SK-N-MC (cell line): ENCODE results near the gene CCDC66.
A peak's percentile ranks its signal among the peaks of the same experiment; 100 is the strongest.
"Not testable (repeated sequence)": the region's sequence is repeated elsewhere in the genome, so short reads cannot be mapped to it uniquely, and the experiment has no call there.

ENCODE experiments used
- DNase-seq: peaks from one replicate; pipeline ENCODE4 v3.0.0-alpha.2; 2011; ENCODE audit warnings: low read depth, low spot score
- H3K27ac ChIP-seq: fragments of 200-600 bp; sonication (generic); 2 replicates; pipeline ENCODE4 v1.5.1; 2016; ENCODE audit warnings: mixed run types
- H3K36me3 ChIP-seq: fragments of 200-600 bp; sonication (generic); 2 replicates; pipeline ENCODE4 v1.6.1; 2017; ENCODE audit warnings: antibody characterized with exemption, low read length, mixed read lengths; ENCODE audit not compliant: insufficient read depth
- H3K4me3 ChIP-seq: fragments of 200-600 bp; sonication (generic); 2 replicates; pipeline ENCODE4 v1.5.1; 2016
- H3K9ac ChIP-seq: fragments of 200-600 bp; sonication (generic); 2 replicates; pipeline ENCODE4 v1.8.0; 2017; ENCODE audit warnings: mixed run types, mixed read lengths; ENCODE audit not compliant: insufficient read length
- H3K9me3 ChIP-seq: fragments of 200-600 bp; sonication (generic); 2 replicates; pipeline ENCODE4 v1.6.1; 2017; ENCODE audit warnings: low read depth, mild to moderate bottlenecking, antibody characterized with exemption, low read length, moderate library complexity, mixed read lengths
- EZH2 ChIP-seq: fragments of 200-600 bp; sonication (generic); IDR thresholded peaks from one replicate; pipeline ENCODE4 v1.6.1; 2017; ENCODE audit warnings: antibody characterized with exemption
- FOXP2 ChIP-seq: optimal IDR thresholded peaks from 2 replicates; pipeline ENCODE3; 2011; ENCODE audit warnings: mild to moderate bottlenecking, moderate library complexity; ENCODE audit not compliant: insufficient read depth; ENCODE audit errors: extremely low read length, control extremely low read depth
- POLR2AphosphoS5 ChIP-seq: IDR thresholded peaks from 2 replicates; pipeline ENCODE4 v1.6.1; 2012; ENCODE audit warnings: mild to moderate bottlenecking, low read depth, low read length, borderline replicate concordance

The CCDC66 gene

GRCh38 chr3:56556908-56557830, at the start of gene CCDC66:
Gene CCDC66 (plus strand): TSS chr3:56557175. CDS start chr3:56557243, 68 bp downstream.
- Histone ChIP-seq H3K27ac (peak within 1 kb of the TSS; percentile 59; the same call in 1 of the 2 replicates), H3K9me3 (no peaks in the 10 kb centered on the region), H3K4me3 (peak within 1 kb of the TSS; percentile 78), H3K9ac (peak within 1 kb of the TSS; percentile 78), H3K36me3 (peaks cover 9% of the 10 kb centered on the region)
- TF ChIP-seq POLR2AphosphoS5 (peak; percentile 90), FOXP2 (no peak), EZH2 (no peak)
- no peak for DNase-seq

DNA sequence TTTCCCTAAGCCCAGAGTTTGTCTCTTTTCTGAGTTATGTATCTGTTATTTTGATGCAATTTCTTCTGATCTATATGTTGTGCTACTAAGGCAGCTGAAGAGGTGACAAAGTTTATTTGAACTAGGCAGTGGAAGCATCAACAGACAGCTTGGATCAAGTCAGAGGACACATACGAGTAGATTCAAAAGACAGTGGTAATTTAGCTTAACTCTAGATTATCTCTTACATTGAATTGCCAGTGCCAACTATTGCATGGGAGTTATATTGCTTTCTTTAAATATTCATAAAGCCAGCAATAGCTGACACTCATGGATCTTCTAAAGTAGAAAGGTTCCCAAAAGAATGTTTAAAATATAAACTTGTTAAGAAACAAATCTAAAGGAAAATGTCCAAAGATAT, 37.3 kb upstream of the CCDC66 start:
- Histone ChIP-seq H3K9me3 (no peaks in the 10 kb centered on the region), H3K4me3 (no peak overlapping the region), H3K9ac (no peak overlapping the region), H3K27ac (no peak overlapping the region), H3K36me3 (no peaks in the 10 kb centered on the region)
- DNase-seq: no peak
- no peak for TF ChIP-seq EZH2
- TF ChIP-seq POLR2AphosphoS5: no peak
- TF ChIP-seq FOXP2: no peak

- Histone ChIP-seq H3K36me3 (no peaks in the 10 kb centered on the region), H3K9ac (no peak overlapping the region), H3K4me3 (no peak overlapping the region), H3K27ac (no peak overlapping the region), H3K9me3 (no peaks in the 10 kb centered on the region)
- no peak for DNase-seq
- TF ChIP-seq FOXP2: no peak
- no peak for TF ChIP-seq POLR2AphosphoS5
- no peak for TF ChIP-seq EZH2
Observed at GRCh38 chr3:56522374-56522773, 34.6 kb upstream of the CCDC66 start.

- DNase-seq: no peak
Observed at GRCh38 chr3:56525291-56525690, 31.7 kb upstream of the CCDC66 start.

GRCh38 chr3:56536735-56537134, 20.2 kb upstream of the CCDC66 start:
- no peak for DNase-seq
- no peaks in the 10 kb centered on the region for H3K36me3 ChIP-seq
- H3K27ac ChIP-seq: no peak overlapping the region
- no peaks in the 10 kb centered on the region for H3K9me3 ChIP-seq
- H3K4me3 ChIP-seq: no peak overlapping the region
- TF ChIP-seq POLR2AphosphoS5: no peak
- no peak for TF ChIP-seq EZH2
- TF ChIP-seq FOXP2: no peak
- H3K9ac ChIP-seq: no peak overlapping the region

More at GRCh38 chr3:56525291-56525690, 31.7 kb upstream of the CCDC66 start:
- no peaks in the 10 kb centered on the region for H3K9me3 ChIP-seq
- no peak for TF ChIP-seq FOXP2
- no peak for TF ChIP-seq POLR2AphosphoS5
- TF ChIP-seq EZH2: no peak
- no peak overlapping the region for H3K9ac ChIP-seq
- H3K27ac ChIP-seq: no peak overlapping the region
- no peaks in the 10 kb centered on the region for H3K36me3 ChIP-seq
- H3K4me3 ChIP-seq: no peak overlapping the region

DNA sequence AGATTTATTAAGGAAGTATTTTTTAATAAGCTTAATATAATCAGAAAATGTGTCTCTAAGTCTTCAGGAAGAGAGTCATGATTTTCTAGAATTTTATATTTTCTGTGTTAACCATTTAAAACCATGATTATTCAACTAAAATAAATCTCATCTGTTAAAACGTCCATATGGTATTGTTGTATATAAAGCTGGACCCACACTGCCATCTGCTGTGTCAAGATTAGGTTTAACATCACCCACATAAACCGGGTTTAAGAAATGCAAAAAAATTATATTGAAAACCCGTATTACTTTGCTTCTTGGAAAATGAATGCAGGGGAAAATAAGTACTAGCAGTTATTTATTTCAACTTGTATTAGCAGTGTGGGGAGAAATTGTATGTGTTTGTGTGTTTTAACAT, 9.5 kb upstream of the CCDC66 start:
- Histone ChIP-seq H3K36me3 (no peaks in the 10 kb centered on the region), H3K4me3 (no peak overlapping the region), H3K9me3 (no peaks in the 10 kb centered on the region), H3K27ac (no peak overlapping the region), H3K9ac (no peak overlapping the region)
- DNase-seq: no peak
- TF ChIP-seq EZH2 (no peak), POLR2AphosphoS5 (no peak), FOXP2 (no peak)

DNA sequence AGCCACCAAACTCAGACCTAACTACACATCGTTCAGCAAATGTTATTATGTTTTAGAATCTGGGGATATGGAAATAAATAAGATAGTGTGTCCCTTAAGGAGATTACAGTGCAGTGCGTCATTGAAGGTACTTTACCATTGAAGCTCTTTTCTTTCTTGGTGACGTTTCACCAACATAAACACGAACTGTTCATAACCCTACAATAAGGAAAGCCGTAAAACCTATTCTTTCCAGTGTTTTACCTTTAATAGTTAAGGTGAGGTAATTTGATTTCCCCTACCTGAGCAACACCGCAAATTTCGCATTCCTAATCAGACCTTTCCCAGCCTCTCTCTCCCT, 826 bp downstream of the CCDC66 start:
- Histone ChIP-seq H3K9me3 (no peaks in the 10 kb centered on the region), H3K36me3 (peaks cover 9% of the 10 kb centered on the region), H3K9ac (peak overlapping the region; percentile 78), H3K4me3 (peak overlapping the region; percentile 78), H3K27ac (no peak overlapping the region)
- TF ChIP-seq POLR2AphosphoS5 (no peak), FOXP2 (no peak), EZH2 (no peak)
- DNase-seq: no peak

DNA sequence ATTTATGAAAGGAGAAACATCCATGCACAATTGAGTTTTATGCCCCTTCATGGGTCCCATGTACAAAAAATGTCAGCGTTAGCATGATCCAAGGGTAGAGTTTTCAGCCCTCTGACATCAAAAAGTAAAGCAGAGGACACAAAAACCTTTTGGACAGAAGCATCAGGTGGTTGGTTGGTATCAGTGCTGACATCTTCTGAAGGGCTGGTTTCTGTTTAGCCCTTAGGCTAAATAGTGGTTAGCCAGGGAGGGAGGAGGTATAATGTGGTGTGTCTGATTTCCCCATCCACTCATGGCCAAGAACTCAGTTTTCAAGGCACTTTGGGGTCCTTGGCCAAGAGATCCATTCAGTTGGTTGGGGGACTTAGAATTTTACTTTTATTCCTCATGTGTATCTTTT, 16.5 kb downstream of the CCDC66 start:
- Histone ChIP-seq H3K36me3 (peaks cover 35% of the 10 kb centered on the region), H3K4me3 (no peak overlapping the region), H3K9ac (no peak overlapping the region), H3K9me3 (no peaks in the 10 kb centered on the region), H3K27ac (no peak overlapping the region)
- no peak for DNase-seq
- no peak for TF ChIP-seq POLR2AphosphoS5
- no peak for TF ChIP-seq EZH2
- no peak for TF ChIP-seq FOXP2

- not testable (repeated sequence) for H3K9me3 ChIP-seq, H3K9ac ChIP-seq, H3K36me3 ChIP-seq, H3K4me3 ChIP-seq, DNase-seq, H3K27ac ChIP-seq
Observed at GRCh38 chr3:56581941-56582340, 25.0 kb downstream of the CCDC66 start.

GRCh38 chr3:56584275-56584674, 27.3 kb downstream of the CCDC66 start:
- not testable (repeated sequence) for H3K4me3 ChIP-seq, DNase-seq, H3K36me3 ChIP-seq, H3K9me3 ChIP-seq, H3K27ac ChIP-seq, H3K9ac ChIP-seq
